GM19025 (cell line): ENCODE data around the gene ABCA4.

Experiments
- ATAC-seq: cut with Tn5 transposase; IDR thresholded peaks from one replicate; pipeline ENCODE4 v1.9.1; 2021; ENCODE audit warnings: mild to moderate bottlenecking, low read depth, moderate library complexity; ENCODE audit not compliant: unreplicated experiment

Gene ABCA4

DNA sequence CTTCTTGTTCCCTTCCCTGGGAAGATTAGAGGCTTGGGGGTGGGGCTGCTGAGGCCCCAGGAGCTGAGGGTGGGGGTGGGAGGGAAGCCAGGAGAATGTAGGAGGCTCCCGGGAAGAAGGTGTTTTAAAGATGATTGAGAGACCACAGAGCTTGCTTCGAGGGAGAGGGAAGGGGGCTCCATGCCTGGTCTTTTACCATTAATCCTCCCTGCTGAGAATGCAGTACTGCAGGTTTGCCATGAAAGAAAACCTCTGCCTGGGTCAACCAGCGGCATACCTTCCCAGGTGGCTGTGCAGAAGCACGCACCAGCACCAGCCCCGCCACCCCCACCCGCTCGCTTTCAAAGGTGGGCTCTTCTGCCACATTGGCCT lies 15.4 kb downstream of the ABCA4 start:
- ATAC-seq, result no peak

DNA sequence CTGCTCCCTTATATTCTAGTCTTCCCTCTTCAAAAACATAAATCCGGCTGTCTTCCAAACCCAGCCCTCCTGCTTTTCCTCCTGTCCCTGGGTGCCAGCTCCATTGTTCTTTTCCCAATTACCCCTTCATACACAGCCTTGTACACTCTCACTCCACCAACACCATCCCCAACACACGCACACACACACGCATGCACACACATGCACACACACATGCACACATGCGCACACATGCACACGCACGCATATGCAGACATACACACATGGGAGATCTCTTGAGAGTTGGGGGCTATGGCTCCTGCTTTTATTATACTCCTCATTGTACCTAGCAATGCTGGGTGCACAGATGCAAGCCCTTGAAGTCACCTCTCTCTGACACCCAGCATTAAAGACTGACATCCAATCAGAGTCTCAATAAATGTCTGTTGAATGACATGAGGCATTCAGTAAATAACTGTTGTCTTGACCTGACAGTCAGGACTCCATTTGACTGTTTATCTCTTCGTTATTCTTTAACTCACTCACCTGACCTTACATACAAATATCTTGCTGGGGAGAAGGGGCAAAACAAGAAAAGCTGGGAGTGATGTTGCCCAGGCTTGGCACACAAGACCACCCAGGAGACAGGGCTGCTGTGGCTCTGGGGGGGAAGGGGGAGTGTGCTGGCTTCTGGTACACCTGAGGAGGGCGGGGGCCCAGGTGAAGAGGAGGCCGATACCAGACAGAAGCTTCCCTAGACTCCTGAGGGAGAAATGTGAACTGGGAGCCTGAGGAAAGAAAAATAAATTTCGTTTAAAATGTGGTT lies 16.0 kb downstream of the ABCA4 start:
- no peak for ATAC-seq

DNA sequence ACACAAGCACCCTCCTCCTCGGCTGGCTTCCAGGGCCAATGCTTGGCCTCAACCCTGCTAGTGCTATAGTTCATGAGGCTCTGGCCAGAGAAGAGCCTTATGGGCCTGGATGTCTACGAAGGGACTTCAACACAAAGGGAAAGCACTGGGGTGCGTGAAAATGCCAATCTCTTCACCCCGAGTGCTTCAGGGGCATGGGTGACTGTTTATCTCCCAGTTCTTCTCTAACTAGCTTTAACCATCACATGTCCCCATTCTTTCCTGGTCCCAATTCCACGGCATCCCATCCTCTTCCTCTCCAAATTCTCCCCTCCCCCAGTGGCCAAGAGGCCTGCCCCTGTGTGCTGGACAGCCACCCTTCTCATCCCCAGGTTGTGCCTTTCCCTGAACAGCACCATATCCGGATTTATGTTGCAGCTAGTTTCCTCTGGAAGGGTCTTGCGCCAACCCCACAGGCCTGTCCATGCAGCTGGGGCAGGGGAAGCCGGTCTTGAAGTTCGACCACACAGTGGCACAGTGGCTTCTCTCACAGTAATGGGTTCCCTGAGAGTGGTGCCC lies 16.7 kb downstream of the ABCA4 start:
- no peak for ATAC-seq

DNA sequence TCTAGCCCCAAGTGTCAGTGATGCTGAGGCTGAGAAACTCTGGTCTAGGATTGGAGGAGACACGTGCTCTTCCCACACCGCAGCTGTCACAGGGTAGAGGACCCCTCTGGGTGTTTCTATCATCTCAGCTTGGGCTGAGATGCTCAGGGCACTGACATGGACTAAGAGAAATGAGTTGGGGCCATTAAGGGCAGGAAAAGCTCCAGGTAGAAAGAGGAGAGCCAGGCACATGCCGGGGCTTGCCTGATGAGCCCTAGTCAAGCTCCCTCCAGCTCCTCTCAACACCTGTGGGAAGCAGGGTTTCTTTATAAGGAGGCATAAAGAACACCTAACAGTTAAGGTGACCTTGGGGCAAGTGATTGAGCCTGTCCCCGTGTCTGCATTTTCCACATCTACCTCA lies 17.3 kb downstream of the ABCA4 start:
- ATAC-seq, result no peak

DNA sequence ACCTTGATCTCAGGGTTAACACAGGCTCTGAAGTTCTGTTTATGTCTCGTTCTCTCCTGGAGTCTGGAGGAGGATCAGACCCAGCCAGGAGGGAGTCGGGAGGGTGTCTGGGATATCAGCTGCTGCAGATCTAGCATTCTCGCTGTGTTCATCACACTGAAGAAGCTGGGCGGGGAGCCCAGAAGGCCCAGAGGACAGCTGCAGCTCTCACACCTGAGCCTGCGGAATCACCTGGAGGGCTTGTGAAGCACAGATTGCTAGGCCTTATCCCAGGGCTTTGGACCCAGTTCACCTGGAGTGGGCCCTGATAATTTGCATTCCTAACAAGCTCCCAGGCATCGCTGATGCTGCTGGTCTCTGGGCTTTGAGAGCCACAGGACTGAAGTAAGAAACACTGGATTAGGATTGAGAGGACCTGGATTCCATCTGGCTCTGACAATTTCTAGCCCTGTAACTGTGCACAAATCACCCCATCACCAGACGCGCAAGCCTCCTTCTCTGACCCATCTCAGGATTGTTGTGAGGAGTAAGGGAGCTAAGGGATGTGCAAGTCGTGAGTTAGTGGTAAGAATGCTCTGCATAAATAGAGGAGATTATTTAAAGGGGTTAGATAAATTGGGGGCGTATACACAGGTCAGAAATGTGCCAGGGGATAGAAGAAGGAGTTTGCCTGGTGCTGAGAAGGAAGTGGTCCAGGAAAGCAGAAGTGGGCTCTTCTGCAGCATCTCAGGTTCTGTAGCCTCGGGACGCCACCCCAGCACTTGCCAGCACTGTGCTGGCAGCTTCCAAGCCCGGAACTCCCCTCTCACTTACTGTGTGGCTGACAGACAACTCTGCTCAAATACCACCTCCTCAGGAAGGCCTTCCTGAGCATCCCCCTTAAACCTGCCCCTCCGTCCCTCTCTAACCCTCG lies 19.1 kb downstream of the ABCA4 start:
- ATAC-seq, result no peak

DNA sequence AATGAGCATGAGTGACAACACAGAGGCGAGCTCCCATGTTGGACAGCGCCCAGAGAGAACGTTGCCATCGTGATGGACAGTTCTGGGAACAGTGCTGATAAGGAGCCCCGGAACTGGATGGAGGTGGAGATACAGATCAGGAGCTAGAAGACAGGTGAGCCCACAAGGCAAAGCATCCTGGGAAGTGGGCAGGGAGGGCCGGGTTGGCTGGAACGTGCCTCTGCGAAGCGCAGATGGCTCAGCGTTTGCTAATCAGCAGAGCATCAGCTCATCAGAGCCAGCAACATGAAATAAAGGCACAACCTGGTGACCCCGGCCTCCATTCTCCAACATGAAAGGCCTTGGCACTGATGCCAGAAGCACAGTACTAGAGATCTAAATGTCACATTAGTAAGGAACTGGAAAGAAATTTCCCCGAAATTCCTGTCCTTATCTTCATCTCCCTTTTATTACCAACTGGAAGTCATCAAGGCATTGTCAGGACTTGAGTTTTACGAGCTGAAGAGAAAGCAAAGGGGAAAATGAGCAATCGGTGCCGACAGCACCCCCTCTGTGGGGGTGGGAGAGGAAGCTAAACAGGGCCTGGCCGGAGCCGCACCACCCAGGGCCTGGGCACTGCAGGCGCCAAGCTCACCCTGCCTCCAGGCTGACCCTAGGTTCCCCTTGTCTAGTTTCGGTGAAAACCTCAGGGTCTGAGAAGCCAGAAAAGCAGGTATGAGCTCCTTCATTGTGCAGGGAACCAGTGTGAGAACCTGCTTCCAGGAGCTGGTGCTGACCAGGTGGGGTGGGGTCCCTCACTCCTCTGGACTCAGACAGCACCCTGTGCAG lies 19.9 kb downstream of the ABCA4 start:
- no peak for ATAC-seq

DNA sequence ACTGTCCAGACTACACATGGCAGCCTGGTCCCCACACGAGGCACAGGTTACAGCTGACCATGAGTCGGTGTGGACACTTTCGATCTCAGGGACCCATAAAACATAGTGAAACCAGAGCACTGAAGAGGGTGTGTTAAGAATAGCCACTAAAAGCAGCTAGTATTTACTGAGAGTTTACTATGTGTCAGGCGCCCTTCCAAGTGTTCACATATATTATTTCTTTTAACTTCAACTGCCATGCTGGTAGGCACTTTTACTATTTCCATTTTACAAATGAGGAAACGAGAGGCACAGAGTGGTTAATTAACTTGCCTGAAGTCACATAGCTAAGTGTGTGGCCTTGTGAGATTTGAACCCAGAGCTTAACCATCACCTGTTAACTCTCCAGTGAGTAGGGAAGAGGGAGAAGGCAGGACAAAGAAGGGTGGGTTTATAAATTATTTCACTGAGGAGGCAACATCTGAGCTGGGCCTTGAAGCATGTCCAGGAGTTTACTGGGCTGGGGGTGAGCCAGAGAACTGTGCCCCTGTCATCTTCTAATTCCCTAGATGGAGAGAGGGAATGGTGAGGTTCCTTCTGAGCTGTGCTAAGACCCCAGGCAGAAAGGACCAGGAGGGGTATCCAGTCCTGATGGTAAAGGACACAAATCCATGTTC lies 20.7 kb downstream of the ABCA4 start:
- ATAC-seq, result no peak

DNA sequence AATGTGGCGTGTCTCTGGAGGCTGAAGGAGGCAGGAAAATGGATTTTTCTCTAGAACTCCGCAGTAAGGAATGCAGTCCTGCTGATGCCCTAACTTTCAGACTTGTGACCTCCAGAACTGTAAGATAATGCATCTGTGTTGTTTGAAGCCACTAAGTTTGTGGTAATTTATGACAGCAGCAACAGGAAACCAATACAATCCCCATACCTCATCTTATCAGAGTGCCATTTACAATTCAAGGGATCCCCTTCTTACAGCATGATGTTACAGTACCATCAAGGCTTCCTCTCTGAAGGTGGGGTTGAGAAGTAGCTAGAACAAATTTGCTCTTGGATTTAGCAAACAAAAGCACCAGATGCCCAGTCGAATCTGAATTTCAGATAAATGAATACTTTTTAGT lies 21.6 kb downstream of the ABCA4 start:
- ATAC-seq, result no peak

DNA sequence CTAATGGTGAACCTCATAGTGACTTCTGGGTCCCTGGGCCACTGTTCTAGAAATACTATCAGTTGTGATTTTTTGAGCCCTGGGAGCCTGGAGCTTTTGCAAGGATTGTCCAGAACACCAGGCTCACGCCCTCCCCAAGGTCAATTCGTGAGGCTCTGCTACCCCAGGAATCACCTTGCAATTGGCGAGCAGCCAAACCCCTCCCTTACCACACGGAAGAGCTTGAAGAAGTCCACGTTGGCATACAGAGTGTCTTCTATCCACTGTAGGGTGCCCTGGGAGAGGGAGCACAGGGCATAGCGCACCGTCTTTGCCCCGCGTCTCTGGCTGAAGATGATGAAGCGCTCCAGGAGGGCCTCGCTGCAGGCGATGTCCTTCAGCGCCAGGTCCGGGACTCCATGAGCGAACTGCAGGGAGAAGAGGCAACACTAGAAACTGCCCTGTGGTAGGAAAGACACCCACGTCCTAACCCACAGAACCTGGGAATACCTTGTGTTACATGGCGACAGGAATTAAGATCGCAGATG lies 22.3 kb downstream of the ABCA4 start:
- no peak for ATAC-seq

DNA sequence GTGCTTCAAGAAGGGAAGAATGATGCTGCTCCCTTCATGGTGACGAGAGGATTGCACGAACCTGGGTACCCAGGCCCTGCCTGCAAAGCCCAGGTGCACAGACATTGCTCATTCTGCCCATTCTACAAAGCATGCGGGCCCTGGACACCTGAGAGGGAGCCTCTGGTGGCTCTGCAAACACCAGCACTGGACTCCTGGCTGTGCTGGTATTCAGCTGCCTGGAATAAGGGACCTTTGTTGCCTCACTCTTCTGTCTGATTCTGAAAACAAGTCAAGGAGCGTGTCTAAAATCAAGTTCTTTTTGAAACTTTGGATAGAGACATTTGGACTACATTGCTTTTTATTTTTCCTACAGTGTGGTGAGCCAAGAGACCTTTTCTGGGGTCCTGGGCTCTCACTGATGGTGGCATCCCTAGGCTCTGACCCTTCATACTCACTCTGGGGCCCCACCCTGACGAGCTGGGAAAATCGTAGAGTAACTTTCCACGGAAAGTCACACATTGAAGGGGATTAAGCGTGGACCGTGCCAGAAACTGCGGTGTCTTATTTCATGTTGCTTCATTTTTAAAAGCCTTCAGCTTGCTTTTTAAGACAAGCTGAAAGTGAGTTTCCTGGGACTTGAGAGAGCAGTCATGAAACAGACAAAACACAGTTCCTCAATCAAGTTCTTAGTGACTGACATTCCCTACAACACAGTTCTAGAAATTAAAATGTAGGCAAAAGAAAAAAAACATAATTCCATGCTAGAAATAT lies 24.0 kb downstream of the ABCA4 start:
- no peak for ATAC-seq

DNA sequence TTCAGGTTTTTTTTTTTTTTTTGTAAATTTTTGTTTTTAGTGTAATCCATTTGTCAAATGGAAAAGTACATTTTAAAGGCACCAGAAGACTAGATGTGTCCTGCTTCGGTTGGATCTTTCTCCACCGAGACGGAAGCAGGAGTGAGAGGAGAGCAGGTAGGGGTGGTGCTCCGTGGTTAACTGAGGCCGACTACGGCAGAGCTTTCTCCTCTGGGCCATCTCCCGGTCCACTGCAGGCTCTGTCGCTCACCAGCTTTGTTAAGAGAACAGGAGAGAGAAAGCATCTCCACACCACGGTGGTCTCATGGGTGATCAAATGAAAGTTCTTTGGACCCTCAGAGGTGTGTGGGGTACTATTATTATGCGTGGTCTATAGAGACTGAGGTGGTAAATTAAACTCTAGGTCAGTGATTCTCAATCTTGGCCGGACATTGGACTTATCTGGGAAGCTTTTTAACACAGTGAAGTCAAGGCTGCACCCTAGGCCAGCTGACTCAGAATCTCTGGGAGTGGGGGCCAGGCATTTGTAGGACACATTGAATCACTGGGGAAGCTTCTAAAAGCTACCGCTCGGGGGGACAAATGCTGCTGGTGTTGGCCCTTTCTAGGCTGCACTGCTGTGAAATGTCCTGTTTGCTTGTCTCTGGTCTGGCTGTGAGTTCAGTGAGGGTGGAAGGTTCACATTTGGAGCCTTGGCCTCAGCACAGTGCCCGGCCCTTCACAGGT lies 25.0 kb downstream of the ABCA4 start:
- ATAC-seq, result no peak

DNA sequence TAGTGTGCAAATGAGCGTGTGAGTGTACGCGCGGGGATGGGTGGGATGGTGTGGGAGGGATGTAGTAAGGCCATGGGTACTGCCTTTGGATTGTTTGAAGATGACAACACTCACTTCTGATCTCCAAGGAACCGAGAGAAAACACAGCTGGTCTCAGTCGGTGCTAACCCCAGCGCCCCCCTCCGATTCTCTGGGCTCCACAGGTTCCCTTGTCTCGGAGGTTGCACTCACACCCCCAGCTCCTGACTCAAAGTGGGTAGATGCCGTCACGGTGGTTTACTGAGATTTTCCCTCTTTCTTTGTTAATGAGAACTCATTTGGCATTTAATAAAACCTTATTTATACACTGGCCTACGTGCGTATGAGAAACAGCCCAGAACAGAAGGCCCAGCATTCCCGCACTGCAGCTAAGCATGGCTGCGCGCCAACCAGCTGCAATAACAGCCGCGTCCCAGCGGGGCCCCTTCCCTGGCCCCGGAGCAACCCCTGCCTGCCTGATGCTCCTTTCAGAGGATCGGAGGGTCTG lies 25.8 kb downstream of the ABCA4 start:
- no peak for ATAC-seq

DNA sequence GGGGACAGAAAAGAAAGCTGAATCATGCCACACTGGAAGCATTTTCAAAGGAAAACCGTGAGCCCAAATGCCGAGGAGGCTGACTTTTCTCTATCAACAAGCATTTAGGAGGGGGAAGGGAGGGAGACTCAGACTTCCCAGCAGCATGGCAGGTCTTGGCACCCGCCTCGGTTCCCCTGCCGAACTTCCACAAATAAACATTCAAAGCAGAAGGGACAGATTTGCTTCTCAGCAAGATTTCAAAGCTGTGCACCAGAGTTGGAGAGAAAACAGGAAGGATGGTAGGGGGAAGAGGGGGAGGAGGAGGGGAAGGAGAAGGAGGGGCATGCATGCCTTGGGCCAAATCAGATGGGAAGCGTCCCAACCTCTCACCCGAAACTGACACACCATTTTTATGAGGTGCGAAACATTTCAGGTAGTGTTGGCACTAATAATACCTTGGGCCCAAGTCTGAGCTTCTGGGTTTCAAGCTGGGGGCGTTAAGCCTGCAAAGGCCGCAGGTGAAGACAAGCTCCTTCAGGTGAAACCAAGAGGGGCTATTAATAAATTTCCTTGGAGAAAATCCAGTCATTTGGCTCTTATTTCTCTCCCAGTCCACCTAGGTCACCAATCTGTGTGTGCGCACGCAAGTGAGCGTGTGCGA lies 26.4 kb downstream of the ABCA4 start:
- ATAC-seq, result no peak

DNA sequence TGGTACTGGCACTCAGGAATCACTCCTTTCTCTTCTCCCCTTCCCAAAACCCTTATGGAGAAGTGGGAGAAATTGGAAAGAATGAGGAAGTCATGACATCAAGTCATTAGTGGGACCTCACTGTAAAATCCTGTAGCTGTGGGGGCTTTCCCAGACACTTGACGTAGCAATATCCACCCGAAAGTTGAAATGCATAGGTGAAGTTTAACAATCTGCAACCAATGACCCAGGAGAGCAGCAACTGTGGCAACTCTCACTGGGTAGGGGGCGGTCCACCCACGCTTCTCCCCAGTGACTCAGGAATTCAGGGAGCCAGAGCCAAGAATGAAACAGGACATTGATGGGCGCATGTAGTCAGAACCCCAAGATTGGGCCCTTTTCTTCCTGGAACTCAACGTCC lies 27.0 kb downstream of the ABCA4 start:
- no peak for ATAC-seq

DNA sequence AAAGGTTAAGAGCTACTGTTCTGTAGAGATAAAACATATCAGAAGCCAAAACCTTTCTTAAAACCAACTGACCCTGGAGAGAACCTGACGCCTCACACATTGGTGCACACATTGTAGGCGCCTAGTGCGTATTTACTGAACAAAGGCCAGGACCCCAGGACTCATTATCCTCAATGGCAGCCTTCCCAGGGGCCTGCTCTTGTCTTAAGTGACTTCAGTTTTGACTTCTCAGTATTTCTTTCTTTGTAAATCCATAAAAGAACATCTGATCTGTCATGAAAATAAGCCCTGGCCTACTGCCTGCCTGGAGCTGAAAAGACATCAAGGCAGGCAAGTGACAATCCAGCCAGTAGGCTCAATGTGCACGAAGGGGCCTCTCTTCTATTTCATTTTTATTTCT lies 27.6 kb downstream of the ABCA4 start:
- ATAC-seq, result no peak

DNA sequence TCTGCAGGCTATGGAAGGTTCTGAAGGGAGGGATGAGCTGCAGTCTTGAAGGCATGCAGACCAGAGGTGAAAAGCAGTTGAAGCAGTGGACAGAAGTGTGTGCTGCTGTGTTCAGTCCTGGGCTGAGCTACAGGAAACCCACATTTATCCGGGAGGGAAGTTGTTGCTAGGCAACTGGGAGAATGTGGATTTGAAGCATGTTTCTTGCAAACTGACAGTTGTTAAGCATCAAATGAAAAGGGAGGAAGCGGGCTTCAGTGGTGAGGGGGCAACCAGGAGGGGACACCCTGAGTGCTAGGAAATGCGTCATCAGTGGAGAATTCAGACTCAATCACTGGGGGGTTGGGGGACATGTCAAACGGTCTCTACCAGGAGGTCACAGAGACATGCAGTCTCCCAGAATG lies 28.7 kb downstream of the ABCA4 start:
- no peak for ATAC-seq

DNA sequence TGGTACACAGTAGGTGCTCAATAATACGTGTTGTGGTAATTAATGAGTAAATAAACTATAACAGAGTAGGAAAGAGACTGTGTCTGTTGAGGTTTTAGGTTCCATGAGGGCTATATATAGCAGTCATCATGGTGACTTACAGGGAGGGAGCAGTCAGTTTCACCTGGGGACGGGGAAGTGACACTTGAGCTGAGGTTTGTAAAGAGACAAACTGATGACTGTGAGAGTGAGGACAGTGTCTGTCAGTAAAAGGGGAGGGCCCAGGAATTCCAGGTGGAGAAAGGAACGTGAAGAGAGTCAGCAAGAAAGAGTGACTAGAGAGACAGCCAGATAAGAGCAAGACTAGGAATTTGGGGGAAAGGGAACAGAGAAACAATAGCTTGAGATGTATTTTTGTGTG lies 30.2 kb downstream of the ABCA4 start:
- no peak for ATAC-seq

DNA sequence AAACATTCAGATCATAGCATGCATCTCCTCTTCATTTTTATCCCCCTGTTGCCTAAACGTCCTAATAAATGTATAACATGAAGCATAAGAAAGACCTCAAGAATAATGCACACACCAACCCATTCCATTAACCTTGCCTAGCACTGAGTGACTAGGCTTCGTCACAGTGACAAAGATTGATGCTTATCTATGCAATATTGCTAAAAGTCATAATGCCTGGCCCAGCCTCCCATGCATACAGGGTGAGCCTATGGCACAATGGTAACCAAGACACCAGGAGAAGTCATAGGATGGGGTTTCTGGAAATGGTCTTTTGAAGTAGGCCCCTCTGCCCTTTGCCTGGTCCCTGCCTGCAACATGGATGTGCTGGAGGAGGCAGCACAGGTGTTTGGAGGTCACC lies 33.8 kb downstream of the ABCA4 start:
- no peak for ATAC-seq
